CD4-positive, alpha-beta T cell treated with Interleukin-21 for 1 hour (primary cell): Measurements from ENCODE around the gene AMY1A.
"Not testable (repeated sequence)": the region's sequence is repeated elsewhere in the genome, so short reads cannot be mapped to it uniquely, and the experiment has no call there.

Experiments used
- DNase-seq: peaks from one replicate; pipeline ENCODE4 v3.0.0-alpha.2; 2020

The AMY1A gene

DNA sequence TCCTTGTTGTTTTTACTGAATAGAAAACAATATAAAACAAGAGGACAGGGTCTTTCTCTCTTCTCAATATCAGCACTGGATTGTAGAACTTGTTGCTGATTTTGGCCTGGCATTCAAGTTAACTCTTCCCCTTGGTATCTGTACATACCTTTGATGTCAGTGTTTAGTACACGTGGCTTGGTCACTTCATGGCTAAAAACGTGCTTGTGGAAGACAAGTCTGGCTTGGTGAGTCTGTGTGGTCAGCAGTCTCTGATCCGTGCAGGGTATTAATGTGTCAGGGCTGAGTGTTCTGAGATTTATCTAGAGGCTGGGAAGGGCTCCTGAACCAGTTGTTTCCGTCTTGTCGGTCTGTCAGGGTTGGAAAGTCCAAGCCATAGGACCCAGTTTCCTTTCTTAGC lies at the start of gene AMY1A:
Gene AMY1A, plus strand, starts transcription at position 301 of the 400 bp plus-strand sequence. CDS start 571 bp downstream, outside the sequence.
- not testable (repeated sequence) for DNase-seq

DNA sequence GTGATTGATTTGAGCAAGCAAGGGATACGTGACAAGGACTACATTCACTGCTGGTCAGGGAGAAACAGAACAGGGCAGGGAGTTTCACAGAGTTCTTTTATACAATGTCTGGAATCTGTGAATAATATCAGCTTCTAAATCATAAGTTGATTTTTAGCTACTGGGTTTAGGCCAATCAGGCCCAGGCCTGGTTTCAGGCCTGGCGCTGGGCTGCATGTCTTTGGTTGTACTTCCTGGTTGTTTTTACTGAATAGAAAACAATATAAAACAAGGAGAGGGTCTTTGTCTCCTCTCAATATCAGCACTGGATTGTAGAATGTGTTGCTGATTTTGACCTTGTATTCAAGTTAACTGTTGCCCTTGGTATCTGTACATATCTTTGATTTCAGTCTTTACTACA lies 39.2 kb upstream of the AMY1A start:
- DNase-seq: no peak

DNA sequence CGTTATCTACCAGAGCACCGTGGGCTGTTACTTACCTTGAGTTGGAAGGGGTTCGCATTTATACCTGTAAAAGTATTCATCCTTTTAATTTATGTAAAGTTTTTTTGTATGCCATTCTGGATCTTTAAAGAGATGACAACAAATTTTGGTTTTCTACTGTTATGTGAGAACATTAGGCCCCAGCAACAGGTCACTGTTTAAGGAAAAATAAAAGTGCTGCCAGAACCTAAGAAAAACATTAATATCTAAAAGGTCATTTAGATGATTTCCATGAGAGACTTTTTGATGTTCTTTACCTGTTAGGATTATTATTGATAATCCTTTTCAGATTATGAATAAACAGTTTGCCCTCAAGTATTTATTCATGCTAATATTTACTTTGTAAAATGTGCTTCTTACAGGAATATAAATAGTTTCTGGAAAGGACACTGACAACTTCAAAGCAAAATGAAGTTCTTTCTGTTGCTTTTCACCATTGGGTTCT lies 38.5 kb upstream of the AMY1A start, which contains the start of gene AMY2A:
Gene AMY2A, plus strand, starts transcription at position 434 of the 484 bp plus-strand sequence. Its CDS starts 14 bp downstream, at position 448.
- DNase-seq: not testable (repeated sequence)

DNA sequence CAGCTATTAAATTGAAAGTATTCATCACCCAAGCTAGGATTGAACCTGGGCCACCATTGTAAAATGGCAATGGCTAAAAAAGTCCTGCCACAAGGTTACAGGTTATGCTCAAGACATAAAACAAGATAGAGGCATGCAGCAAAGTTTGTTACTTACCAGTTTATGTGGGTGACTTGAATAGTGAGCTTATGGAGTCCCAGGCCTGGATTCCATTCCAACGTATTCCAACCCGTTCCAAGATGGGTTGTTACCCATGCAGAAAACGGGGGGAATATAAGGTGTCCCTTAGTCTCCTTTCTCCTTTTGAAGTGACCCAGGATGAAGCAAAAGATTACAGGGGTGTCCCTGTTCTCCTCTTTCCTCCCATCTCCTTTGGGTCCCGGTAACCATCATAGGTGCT lies 28.1 kb upstream of the AMY1A start:
- not testable (repeated sequence) for DNase-seq

DNA sequence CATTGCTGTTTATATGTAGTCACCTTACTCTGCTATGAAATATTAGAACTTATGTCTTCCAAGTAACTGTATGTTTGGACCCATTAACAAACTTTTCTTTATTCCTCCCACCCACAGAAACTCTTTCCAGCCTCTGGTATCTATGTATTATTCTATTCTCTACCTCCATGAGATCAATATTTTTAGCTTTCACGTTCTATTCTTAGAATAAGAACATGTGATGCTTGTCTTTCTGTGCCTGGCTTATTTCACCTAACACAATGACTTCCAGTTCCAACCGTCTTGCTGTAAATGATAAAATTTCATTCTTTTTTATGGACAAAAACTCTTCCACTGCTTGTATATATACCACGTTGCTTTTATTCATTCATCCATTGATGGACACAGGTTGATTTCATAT lies 14.4 kb upstream of the AMY1A start:
- not testable (repeated sequence) for DNase-seq

DNA sequence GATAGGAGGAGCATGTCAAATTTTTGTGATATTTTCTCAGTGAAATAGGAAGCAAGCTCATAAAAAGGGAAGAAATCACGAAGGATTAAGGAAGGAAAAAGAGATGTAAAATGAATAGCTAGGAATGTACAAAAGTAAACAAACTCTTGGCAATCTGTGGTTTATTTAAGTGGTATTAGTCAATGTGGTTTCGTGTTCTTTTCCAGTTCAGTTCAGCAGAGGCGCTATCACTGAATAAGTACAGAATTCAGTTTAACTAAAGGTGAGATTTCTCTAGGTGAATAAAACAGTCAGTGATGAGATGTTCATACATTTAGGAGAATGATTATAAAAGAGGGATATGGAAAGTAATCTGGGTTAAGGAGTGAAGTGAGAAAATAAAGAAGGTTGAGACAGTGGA lies 11.7 kb upstream of the AMY1A start:
- DNase-seq: not testable (repeated sequence)

DNA sequence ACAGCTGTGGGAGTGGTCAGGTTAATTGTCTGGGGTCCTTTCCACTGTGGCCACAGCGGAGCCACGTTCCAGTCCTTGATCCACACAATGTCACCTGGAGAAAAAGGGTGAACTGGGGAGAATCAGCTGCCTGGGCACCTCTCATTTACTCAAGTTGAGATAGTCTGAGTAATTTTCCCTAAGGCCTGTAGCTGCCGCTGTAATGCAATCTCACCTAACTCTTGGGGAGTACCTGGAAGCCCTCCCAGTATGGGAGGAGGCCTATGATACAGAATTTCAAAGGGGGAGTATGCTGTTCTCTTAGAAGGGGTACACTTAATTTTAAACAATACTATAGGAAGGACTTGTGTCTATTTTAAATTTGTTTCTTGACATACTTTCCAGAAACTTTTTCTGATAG lies 5.3 kb upstream of the AMY1A start:
- DNase-seq: not testable (repeated sequence)

DNA sequence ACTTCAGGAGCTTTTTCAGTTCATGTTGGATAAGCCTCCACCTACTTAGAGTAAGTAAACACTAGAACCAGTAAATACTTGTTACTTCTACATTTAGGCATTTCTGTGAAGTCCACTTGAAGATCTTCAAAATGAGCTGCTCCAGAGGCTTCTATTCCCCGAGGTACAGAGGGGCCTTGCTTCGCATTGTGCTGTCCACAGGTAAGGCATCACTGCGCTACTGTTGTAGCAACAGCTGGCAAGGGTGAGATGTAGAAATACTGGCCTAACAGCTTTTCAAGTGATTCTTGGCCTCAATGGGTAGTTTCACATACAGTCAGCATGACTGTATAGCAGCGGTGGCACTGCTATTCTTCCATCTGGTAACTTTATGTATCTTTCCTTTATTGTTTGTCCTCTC lies 4.7 kb upstream of the AMY1A start:
- DNase-seq: not testable (repeated sequence)

DNA sequence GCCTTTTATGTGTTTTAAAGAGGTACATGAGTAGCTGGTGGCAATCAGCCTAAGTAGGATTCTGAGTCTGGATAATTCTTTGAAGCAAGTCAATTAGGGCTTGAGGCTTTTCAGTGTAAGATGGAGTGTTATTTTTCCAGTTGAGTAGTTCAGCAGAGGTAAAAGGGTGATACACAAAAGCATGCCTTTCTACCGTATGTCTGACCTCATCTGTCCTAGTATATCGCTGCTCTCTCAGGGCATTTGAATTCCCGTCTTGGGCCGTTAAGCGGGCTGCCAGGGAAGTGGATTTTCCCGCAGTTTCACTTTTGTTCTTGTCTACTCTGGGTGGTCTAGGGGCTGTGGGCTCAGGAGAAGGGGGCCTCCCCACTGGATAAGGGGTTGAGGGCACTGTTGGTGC lies 1.4 kb upstream of the AMY1A start:
- DNase-seq: not testable (repeated sequence)

DNA sequence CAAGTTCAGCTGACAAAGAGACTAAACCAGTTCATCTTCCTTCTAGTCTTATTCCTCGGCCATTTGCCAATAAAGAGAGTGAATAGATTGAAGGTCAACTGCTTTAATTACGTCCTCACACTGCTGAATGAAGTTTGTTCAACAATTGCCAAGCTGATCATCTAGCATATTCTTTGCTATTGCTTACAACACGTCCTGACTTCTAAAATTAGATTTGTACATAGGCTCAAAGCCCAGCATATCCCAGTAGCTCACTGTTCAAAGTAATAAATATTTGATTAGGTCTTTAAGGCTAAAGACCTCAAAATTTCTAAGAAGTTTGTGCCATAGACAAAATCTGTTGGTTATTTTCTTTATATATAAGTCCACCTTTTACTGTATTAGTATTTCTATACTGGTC lies 20.8 kb downstream of the AMY1A start:
- DNase-seq: not testable (repeated sequence)

DNA sequence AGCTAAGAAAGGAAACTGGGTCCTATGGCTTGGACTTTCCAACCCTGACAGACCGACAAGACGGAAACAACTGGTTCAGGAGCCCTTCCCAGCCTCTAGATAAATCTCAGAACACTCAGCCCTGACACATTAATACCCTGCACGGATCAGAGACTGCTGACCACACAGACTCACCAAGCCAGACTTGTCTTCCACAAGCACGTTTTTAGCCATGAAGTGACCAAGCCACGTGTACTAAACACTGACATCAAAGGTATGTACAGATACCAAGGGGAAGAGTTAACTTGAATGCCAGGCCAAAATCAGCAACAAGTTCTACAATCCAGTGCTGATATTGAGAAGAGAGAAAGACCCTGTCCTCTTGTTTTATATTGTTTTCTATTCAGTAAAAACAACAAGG lies 40.5 kb downstream of the AMY1A start, which contains the start of gene AMY1B:
Gene AMY1B, minus strand, starts transcription at position 101 of the 400 bp plus-strand sequence. CDS start 571 bp downstream, outside the sequence.
- not testable (repeated sequence) for DNase-seq

DNA sequence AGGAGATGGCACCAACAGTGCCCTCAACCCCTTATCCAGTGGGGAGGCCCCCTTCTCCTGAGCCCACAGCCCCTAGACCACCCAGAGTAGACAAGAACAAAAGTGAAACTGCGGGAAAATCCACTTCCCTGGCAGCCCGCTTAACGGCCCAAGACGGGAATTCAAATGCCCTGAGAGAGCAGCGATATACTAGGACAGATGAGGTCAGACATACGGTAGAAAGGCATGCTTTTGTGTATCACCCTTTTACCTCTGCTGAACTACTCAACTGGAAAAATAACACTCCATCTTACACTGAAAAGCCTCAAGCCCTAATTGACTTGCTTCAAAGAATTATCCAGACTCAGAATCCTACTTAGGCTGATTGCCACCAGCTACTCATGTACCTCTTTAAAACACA lies 41.9 kb downstream of the AMY1A start:
- DNase-seq: not testable (repeated sequence)

DNA sequence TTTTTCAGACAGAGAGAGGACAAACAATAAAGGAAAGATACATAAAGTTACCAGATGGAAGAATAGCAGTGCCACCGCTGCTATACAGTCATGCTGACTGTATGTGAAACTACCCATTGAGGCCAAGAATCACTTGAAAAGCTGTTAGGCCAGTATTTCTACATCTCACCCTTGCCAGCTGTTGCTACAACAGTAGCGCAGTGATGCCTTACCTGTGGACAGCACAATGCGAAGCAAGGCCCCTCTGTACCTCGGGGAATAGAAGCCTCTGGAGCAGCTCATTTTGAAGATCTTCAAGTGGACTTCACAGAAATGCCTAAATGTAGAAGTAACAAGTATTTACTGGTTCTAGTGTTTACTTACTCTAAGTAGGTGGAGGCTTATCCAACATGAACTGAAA lies 45.1 kb downstream of the AMY1A start:
- not testable (repeated sequence) for DNase-seq

DNA sequence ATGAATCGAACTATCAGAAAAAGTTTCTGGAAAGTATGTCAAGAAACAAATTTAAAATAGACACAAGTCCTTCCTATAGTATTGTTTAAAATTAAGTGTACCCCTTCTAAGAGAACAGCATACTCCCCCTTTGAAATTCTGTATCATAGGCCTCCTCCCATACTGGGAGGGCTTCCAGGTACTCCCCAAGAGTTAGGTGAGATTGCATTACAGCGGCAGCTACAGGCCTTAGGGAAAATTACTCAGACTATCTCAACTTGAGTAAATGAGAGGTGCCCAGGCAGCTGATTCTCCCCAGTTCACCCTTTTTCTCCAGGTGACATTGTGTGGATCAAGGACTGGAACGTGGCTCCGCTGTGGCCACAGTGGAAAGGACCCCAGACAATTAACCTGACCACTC lies 45.7 kb downstream of the AMY1A start:
- not testable (repeated sequence) for DNase-seq

DNA sequence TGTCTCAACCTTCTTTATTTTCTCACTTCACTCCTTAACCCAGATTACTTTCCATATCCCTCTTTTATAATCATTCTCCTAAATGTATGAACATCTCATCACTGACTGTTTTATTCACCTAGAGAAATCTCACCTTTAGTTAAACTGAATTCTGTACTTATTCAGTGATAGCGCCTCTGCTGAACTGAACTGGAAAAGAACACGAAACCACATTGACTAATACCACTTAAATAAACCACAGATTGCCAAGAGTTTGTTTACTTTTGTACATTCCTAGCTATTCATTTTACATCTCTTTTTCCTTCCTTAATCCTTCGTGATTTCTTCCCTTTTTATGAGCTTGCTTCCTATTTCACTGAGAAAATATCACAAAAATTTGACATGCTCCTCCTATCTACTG lies 52.1 kb downstream of the AMY1A start:
- DNase-seq: not testable (repeated sequence)

DNA sequence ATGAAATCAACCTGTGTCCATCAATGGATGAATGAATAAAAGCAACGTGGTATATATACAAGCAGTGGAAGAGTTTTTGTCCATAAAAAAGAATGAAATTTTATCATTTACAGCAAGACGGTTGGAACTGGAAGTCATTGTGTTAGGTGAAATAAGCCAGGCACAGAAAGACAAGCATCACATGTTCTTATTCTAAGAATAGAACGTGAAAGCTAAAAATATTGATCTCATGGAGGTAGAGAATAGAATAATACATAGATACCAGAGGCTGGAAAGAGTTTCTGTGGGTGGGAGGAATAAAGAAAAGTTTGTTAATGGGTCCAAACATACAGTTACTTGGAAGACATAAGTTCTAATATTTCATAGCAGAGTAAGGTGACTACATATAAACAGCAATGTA lies 54.8 kb downstream of the AMY1A start:
- not testable (repeated sequence) for DNase-seq
